ENCODE results near the gene CEP41. TPM values are rescaled to one million over a fixed set of nuclear protein-coding genes. Genes with fewer than 3 reads are reported as not detected.

Gene CEP41
- total RNA-seq, 1 donor from 2014 or later = 1.6 TPM

DNA sequence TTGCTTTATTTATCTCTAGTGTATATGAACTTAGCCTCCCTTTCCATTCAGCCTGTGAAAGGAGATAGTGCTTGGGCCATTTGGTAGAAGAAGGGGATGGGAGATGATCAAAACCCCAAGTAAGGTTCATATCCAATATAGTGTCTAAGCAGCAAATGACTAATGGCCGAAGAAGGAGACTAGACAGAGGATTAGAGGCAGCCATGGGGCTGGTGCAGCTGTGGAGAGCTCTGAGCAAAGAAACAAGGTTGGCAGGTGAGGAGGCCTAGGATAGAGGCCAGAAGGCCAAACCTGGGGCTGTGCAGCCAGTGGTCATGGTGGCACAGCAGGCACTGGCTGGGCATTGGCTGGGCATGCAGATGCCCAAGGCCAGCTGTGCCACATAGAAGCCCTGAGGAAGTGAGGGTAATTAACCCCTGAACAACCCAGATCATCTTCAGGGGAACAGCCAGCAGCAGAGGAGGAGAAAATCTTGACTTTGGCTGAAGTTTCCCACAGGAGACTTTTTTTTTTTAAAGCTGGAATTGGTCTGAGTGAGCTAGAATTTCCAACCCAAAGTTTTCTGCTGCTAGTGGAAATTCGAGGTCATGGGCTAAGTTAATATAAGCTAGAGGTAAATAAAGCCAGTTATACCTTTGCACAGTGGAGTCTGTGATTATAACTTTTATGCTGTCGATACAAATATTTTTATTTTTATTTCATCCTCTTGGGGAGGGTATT is 70.8 kb downstream of the CEP41 start:
- peak in 1 of 2 donors; percentile 61 for DNase-seq (ENCODE audit: low read depth in 2 of 2)

DNA sequence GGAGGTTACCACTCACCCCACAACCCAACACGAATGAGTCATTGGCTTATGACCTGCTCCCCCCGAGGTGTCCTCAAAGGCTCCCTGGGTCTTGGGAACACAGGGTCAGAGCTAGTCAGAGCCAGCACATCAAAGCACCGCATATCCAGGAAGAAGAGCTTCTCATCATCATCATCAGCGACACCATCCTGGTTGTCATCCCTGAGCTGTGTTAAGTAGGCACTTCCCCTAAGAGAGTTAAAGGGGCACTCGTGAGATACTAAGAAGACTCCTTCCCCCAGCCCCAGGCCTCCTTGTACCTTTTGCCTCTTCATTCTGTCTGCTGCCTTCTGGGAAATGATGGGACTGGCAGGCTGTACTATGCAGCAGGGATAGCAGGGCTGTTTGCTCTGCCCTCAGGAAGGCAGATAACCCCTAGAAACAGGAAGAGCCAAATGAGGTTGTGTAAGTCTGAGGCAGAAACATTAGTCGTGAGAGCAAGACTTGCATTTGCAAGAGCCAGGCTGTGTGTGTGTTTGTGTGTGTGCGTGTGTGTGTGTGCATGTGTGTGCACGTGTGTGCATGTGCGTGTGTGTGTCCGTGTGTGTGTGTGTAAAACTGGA is 71.6 kb downstream of the CEP41 start:
- peak; percentile 56 to 64 for DNase-seq (ENCODE audit: low read depth in 2 of 2)

DNA sequence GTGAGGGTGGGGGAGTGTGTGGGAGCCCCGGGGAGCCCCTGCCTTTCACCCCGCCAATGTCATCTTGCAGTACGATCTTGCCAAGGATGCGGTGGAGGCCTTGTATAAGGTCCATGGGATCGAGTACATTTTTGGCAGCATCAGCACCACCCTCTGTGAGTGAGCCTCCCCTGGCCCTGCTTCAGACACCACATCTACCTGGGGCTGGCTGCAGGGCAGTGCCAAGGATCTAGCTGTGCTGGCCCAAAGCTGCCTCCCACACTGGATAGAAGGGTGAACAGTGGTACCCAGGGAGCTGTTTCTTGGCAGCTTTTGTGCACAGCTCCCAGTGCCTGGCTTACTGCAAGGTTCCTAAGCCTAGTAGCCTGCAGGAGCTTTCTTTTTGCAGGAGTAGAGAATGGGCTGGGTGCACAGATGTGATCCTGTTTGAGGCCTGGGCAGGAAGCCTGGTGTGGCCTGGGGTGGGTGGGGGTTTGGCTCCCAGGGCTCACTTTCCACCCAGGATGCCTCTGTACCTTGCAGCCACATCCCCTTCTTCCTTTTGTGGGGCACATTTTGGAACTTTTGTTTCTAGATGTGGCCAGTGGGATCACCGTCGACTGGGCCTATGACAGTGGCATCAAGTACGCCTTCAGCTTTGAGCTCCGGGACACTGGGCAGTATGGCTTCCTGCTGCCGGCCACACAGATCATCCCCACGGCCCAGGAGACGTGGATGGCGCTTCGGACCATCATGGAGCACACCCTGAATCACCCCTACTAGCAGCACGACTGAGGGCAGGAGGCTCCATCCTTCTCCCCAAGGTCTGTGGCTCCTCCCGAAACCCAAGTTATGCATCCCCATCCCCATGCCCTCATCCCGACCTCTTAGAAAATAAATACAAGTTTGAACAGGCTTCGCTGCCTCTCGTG is 72.7 kb downstream of the CEP41 start:
- DNase-seq (ENCODE audit: low read depth in 2 of 2) = no peak

DNA sequence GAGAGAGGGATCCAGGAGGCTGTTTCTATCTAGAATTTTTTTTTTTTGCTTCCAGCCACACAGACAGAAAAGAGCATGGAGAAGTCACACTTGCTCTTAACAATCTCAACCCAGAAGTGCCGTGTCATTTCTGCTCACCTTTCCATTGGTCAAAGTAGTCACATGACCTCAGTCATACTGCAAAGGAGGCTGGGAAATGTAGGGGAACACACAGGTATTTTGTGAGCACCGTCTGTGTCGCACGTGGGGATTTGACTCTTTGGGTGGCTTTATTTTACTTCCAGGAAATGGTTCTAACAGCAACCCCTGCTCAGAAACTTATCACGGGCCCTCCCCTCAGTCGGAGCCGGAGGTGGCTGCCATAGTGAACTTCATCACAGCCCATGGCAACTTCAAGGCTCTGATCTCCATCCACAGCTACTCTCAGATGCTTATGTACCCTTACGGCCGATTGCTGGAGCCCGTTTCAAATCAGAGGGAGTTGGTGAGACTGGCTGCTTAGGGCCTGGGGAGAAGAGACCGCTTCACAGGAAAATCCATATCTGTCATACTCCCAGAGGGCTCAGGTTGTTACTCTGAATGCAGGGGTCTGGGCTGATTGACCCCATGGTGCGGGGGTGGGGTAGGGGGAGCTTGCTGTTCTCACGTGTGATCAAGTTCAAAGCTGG is 73.6 kb downstream of the CEP41 start:
- no peak for DNase-seq (ENCODE audit: low read depth in 2 of 2)

DNA sequence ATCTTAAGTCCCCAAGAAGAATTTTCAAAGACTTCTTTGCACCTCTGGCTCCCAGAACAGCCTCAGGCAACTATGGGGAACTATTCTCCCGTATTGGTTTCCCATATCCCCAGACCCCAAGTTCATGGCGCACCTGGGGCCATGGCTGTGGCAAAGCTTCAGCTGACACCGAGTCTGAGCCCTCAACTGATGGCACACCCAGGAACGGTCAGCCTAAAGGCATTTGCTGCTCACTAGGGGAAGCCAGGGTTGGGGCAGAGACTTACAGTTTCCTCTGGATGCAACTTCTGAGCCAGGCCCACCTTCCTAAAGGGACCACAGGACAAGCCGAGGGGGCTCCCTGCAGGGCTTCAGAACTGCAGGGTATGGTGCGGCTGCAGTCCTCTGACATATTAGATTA is 74.3 kb downstream of the CEP41 start:
- DNase-seq (ENCODE audit: low read depth in 2 of 2) = no peak

DNA sequence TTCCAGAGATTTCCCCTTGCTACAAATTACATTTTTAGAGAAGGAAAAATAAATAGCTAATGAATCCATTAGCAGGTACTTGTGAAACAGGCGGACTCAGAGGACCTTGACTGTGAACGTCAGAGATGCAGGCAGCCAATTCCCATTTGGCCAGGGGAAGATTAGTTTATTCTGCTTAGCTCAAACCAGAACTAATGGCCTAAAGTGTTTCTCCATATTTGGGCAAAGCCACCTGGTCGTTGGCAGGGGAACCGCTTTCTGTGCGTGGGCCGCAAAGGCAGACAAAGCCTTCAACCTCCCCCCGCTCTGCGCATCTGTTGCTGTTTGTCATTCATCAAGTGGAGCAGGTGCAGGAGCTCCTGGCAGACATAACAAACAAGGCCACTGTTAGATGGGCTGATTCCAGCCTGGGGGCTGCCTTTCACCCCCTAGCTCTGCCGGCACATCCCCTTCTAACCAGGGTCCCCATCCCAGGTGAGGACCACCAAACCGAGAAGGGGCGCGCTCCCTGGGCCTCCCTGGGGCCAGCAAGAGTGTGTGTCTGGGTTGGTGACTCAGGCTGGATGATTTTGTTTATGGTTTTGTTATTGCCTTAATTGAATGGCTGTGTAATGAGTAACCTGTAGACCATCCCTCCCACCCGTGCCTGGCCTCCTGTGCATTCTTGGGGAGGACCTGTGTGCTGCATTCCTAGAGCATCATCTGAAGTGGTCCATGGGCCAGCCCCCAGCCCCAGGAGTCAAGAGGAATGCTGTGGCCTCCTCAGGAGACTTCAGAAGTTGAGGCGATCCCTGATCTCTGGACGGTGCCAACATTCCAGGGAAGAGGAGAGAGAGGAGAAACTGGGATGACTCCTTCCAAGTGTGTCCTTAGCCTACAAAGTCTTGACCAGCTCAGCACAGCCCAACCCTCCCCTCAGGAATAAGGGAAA is 75.0 kb downstream of the CEP41 start:
- no peak for DNase-seq (ENCODE audit: low read depth in 2 of 2)

DNA sequence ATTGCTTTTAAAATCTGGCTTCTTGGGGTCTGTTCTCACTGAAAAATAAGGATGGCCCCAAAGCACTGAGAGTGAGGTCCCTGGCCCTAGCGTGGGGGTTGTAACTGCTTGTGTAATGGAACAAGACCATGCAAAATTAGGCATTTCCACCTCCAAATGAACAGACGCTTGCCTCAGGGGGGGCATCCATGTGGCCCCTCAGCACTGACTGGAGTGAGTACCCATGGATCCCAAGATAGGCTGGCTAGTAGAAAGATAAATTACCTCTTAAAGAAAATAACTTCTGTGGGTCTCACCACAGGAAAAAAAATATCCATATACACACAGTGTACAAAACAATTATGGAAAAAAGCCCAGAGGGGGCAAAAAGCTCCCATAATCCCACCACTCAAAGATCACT is 75.7 kb downstream of the CEP41 start:
- no peak for DNase-seq (ENCODE audit: low read depth in 2 of 2)

DNA sequence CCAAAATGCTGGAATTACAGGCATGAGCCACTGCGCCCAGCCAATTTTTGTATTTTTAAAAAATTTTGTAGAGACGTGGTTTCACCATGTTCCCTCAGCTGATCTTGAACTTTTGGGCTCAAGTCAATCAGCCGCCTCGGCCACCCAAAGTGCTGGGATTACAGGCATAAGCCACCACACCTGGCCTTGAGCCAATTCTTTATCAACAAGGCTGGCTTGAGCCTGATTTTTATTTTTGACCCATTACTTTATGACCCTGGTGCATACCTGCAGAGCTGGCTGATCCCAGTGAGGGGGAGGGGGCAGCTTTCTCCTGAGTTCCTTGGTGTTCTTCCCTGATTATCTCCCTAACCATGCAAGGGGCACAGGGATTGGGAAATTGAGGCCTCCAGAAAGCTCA is 76.4 kb downstream of the CEP41 start:
- no peak for DNase-seq (ENCODE audit: low read depth in 2 of 2)

DNA sequence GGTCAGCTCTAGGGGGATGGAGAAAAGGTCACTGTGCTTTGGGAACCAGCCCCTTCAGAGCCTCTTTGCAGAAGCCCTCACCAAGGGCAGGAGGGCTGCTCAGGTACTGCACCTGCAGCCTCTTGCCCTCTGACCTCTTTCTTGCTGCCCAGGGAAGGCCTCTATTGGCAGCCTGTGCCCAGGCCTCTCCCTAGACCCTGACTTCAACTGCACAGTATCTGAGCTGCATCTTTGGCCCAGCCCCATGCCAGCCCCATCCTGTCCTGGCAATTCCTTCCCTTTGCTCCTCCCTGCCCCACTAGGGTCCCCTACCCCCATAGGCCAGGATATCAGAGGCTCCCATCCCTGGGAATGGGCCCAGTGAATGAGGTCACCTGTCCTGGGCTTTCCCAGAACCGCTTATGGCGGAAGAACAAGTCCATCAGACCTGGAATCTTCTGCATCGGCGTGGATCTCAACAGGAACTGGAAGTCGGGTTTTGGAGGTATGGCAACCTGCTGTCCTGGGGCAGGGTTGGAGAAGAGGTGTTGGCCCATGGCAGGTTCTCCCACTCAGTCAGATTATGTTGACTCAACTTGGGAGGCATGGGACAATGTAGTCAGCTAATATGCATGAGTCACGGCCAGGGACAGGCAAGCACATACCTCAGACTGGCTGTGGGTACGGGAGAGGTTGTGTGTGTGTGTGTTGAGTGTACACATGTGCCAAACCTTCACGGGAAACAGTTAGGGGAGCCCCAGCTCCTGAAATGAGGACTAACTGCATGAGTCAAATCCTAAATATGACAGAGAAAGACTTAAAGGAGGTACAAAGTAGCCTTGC is 77.6 kb downstream of the CEP41 start:
- DNase-seq (ENCODE audit: low read depth in 2 of 2) = peak; percentile 58 to 66

DNA sequence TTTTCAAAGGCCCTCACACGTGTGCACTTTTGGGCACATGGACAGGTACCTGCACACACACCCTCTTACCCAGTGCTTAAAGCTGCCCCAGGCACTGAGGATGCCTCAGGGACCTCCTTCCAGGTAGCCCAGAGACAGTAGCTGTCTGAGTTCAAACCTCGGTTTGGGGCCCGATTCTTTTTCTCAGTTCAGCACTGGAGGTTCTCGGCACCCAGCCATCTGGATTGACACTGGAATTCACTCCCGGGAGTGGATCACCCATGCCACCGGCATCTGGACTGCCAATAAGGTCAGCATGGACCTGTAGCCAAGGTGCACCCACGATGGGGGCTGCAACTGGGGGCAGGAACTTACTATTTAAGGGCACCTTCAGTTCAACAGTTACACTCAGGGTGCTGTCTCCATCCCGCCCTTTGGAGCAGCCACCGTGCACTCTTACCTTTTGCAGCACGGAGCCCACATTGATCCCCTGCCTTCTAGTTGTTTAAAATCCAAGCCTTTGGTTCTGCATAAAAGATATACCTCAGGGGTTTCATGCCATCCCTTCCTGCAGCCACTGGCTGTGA is 78.5 kb downstream of the CEP41 start:
- DNase-seq (ENCODE audit: low read depth in 2 of 2) = no peak

DNA sequence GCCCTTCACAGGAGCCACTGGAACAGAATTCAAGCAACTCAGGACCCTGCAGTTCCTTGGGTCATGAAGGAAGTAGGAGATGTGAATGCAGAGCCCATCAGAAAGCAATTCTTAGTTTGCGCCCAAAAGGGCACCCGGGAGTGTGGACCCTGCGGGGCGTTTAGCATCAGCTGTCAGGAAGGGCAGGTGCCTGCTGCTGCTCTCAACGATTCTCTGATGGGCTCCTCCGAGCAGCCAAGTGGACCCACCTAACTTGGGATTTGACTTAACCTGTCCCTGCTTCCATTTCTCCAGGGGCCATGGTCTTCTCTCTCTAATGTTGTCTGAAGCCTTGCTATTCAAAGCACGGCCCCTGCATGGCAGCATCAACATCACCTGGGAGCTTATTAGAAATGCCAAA is 79.1 kb downstream of the CEP41 start:
- DNase-seq (ENCODE audit: low read depth in 2 of 2) = no peak

DNA sequence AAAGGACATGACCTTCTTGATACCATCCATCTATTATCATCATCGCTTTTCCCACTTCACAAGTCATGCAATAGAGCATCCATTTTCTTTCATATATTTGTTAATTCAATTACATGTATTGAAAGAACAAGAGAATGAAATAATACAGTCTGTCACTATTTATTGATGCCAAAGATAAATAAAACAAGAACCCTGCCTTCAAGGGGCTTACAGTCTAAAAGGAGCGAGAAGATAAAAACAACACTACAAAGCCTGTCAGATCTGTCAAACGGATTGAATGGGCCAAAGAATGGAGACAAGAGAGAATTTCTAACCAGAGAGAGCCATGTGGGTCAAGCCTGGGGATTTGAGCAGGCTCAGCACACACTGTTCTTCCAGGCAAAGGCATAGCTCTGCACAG is 80.3 kb downstream of the CEP41 start:
- DNase-seq (ENCODE audit: low read depth in 2 of 2) = no peak

DNA sequence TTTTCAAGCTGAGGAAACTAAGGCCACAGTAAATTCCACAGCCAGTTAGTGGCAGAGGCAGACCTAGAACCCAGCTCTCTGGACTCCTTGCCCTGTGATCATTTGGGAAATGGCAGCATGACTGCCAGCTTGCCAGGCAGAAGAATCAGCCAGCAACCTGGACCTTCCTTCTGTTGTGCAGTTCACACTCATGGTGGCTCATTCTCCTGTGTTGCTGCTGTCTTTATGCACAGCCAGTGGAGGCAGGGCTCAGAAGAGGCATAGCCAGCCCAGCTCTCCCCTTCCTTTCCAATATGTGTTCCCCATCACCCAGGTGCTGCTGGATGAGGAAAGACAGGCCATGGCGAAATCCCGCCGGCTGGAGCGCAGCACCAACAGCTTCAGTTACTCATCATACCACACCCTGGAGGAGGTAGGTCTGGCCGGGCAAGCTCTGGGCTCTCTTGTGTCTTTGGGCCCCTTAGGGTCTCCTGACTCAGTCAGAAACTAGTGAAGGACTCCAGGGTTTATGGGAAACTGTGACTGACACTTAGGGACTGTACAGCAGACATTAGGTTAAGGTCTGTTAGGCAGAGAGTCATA is 81.4 kb downstream of the CEP41 start:
- no peak for DNase-seq (ENCODE audit: low read depth in 2 of 2)

DNA sequence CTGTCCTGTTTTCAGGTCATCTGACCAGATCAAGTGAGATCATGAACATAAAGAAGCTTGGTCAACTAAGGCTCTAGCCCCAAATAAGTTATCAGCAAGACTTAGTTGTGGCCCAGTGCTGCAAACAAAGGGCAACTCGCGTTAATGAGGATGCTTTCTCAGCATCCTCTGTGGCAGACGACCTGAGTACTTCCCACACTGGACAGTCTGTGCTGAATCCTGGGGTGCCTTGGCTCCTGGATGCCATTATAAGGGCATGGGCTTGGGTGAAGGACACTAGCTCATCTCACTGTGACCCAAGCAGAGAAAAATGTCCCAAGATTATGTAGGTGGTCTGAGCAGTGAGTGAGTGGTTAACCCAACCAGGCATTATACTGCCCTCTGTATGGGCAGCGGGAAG is 82.3 kb downstream of the CEP41 start:
- DNase-seq (ENCODE audit: low read depth in 2 of 2) = no peak

DNA sequence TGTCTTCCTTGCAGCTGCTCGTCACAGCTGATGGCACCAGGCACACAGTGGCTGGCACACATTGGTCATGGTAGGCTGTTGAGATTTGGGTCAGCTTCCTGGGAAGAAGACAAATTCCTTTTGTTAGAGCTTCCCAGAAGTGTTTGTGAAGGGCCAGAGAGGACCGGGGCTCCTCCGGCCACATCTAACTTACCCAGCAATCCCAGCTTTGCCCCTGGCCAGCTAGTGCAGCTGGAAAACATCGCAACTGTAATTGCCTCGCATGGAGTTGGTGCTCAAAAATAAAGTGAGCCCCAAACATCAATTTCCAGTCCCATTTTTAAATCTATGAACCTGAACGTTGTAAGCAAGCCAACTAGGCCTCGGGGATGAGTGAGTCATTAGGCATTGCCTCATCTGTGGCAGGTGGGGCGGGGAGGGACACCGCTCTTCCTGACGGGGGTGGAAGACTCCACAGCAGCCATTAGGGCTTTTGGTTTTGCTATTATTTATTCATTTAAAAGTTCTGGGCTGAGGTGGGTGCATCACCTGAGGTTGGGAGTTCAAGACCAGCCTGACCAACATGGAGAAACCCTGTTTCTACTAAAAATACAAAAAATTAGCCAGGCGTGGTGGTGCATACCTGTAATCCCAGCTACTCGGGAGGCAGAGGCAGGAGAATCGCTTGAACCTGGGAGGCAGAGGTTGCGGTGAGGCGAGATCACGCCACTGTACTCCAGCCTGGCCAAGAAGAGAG is 83.8 kb downstream of the CEP41 start:
- DNase-seq (ENCODE audit: low read depth in 2 of 2) = peak; percentile 34 to 84

DNA sequence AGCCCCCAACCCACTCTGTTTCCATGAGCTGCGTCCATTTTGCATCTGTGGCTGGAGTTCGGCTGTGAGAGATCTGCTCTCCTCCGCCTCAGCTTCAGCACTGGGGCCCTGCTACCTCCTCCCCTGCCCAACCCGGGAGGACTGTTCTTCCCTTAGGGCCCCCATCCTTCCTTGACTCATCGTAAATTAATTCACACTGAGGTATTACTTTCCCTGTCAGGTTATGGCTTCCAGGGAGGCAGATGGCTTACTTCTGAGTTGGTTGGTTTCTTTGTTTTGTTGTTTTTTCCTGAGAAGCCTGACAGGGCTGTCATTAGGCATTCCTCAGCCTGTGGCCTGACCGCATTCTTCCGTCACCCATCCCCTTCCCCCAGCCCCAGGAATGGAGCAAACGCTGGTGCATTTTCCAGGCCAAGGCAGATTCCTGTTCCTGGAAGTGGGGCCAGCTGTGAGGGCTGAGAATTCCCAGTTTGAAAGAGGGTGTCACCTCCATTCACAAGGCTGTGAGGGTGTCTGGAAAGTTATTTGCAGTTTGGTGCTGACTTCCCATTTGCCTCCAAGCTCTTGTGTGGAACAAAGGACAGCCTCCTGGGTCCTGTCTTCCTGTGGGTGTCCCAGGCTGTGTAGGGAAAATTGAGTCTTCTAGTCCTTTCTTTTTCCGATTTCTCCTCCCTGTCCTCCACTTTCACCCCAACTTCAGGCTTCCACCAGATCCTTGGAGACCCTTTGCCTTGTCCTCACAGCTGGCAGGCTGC is 84.5 kb downstream of the CEP41 start:
- DNase-seq (ENCODE audit: low read depth in 2 of 2) = peak in 1 of 2 donors; percentile 35

DNA sequence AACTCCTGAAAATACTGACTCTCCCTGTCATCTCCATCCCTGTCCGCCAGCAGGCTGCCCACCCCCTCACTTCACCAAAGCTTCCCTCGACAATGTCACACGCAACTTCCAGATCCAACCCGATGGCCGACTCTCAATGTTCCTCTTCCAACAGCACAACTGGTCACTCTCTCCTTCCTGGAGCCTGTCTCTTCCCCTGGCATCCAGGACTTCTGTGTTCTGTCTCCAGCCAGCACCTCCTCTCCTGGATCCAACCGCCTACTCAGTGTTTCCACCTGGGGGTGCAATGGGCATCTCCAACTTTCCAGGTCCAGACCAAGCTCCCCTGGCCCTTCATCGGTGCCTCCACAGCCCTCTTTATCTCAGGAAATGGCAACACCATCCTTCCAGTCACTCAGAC is 87.6 kb downstream of the CEP41 start:
- DNase-seq (ENCODE audit: low read depth in 2 of 2) = no peak

Measured in lung microvascular endothelial cell (primary cell).